ENCODE data around the gene AGTRAP. TPM values are rescaled to one million over a fixed set of nuclear protein-coding genes. Genes with fewer than 3 reads are reported as not detected.

Gene AGTRAP
- total and polyA plus RNA-seq, 10 donors, result 40.8 to 120 (median 56.4) TPM

- no peak overlapping the region for H3K4me3 ChIP-seq
Measured at GRCh38 chr1:11789126-11790067, 53.5 kb downstream of the AGTRAP start.

GRCh38 chr1:11790101-11790879 is 54.4 kb downstream of the AGTRAP start:
- Histone ChIP-seq H3K27ac (peak overlapping the region; percentile 63 to 91 (median 86)), H3K4me1 (peaks cover 50 to 93% (median 72%) of the 10 kb centered on the region in 6 donors), H3K36me3 (peaks cover 4 to 74% (median 50%) of the 10 kb centered on the region in 6 donors), H3K9me3 (no peaks in the 10 kb centered on the region), H3K27me3 (replicated peaks in 1 of 7) (no peaks in the 10 kb centered on the region), H3K4me3 (no peak overlapping the region)
- intact Hi-C loops (cut with DNase I; ENCODE audit: low total_unique reads), result no loop called here
- DNase-seq, result peak; percentile 71
- WGBS, 5 donors, result 69 to 78% (median 77%) methylated on average over 19 to 20 of the region's 20 CpGs
- TF ChIP-seq, protein P1, sequence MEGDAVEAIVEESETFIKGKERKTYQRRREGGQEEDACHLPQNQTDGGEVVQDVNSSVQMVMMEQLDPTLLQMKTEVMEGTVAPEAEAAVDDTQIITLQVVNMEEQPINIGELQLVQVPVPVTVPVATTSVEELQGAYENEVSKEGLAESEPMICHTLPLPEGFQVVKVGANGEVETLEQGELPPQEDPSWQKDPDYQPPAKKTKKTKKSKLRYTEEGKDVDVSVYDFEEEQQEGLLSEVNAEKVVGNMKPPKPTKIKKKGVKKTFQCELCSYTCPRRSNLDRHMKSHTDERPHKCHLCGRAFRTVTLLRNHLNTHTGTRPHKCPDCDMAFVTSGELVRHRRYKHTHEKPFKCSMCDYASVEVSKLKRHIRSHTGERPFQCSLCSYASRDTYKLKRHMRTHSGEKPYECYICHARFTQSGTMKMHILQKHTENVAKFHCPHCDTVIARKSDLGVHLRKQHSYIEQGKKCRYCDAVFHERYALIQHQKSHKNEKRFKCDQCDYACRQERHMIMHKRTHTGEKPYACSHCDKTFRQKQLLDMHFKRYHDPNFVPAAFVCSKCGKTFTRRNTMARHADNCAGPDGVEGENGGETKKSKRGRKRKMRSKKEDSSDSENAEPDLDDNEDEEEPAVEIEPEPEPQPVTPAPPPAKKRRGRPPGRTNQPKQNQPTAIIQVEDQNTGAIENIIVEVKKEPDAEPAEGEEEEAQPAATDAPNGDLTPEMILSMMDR (IDR thresholded peaks at IDR 0.05 in 8 of 11, conservative IDR thresholded peaks at IDR 0.05 in 3 of 11), result no peak
- TF ChIP-seq POLR2AphosphoS5 (IDR thresholded peaks at IDR 0.05) (no peak), POLR2A (IDR thresholded peaks at IDR 0.05) (no peak)

More at GRCh38 chr1:11789126-11790067, 53.5 kb downstream of the AGTRAP start:
- Histone ChIP-seq H3K27me3 (replicated peaks in 1 of 7) (no peaks in the 10 kb centered on the region), H3K9me3 (no peaks in the 10 kb centered on the region), H3K27ac (peak overlapping the region; percentile 63 to 91 (median 86)), H3K36me3 (peaks cover 4 to 65% (median 41%) of the 10 kb centered on the region in 6 donors), H3K4me1 (peaks cover 53 to 93% (median 76%) of the 10 kb centered on the region in 6 donors)
- peak in 2 of 3 donors; percentile 39 for TF ChIP-seq POLR2AphosphoS5 (IDR thresholded peaks at IDR 0.05)
- TF ChIP-seq POLR2A (IDR thresholded peaks at IDR 0.05), result no peak
- 53 to 78% (median 71%) methylated on average over 10 to 13 of the region's 13 CpGs for WGBS, 5 donors
- intact Hi-C loops (cut with DNase I; ENCODE audit: low total_unique reads), result no loop called here
- peak; percentile 64 for DNase-seq

DNA sequence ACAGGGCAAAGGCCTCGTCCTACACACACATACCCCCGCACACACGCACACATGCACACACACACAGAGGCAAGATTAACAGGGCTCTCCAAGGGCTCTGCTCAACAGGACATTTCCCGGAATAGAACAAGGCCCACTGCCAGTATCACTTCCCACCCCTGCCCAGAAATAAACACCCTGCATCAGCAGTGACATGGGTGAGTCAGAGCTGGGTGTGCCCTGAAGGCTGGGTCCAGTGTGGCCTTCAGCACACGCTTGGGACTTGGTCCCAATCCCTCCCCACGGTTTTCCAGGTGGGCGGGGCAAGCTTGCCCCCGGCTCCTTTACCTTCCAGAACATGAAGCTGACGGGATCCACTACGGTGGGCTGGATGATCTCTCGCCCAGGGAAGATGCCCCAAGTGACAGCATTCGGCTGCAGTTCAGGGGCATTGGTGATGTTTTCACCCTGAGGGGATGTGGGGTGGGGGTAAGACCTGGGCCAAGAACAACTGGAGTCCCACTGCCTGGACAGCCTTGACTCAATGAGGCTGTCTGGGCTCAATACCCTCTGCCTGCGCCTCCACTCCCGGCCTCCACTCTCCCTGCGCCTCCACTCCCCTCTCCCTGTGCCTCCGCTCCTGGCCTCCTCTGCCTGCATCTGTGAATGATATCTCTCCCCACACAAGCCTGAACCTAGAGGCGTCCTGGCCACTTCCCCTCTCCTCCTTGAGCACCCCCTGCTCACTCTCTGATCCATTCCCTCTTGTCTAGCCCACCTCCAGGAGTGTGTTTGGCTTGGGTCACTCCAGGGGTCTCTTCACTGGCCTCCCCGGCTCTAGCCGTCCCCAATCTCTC is 55.2 kb downstream of the AGTRAP start:
- TF ChIP-seq POLR2AphosphoS5 (IDR thresholded peaks at IDR 0.05) (peak; percentile 81 to 94 (median 87)), POLR2A (IDR thresholded peaks at IDR 0.05) (no peak)
- H3K36me3 ChIP-seq, result peaks cover 4 to 82% (median 58%) of the 10 kb centered on the region in 6 donors
- 65 to 83% (median 71%) methylated on average over 17 to 19 of the region's 19 CpGs for WGBS, 5 donors
- H3K27me3 ChIP-seq (replicated peaks in 1 of 7), result no peaks in the 10 kb centered on the region
- no peak overlapping the region for H3K4me3 ChIP-seq
- intact Hi-C loops (cut with DNase I; ENCODE audit: low total_unique reads), result no loop called here
- peaks cover 45 to 93% (median 69%) of the 10 kb centered on the region in 6 donors for H3K4me1 ChIP-seq
- H3K27ac ChIP-seq, result peak overlapping the region; percentile 70 to 91 (median 86)
- H3K9me3 ChIP-seq, result no peaks in the 10 kb centered on the region
- DNase-seq, result peak; percentile 90

DNA sequence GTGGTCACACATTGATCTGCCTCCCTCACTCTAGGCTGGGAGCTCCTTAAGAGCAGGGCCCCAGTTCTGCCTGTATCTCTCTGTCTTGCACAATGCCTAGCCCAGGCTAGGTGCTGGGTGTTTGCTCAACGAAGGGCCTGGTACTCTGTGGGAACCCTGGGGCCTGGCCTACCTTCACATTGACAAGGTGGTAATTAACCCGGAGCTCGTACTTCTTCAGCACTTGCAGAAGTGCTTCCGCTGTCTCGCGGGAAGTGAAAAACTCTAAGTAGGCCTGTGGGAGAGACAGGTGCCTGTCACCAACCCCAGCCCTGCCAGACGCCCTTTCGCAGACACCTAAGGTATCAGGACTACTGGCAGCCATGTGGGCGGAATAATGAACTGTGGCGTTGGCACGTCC is 56.2 kb downstream of the AGTRAP start:
- peak; percentile 54 for DNase-seq
- Histone ChIP-seq H3K36me3 (peaks cover 4 to 92% (median 62%) of the 10 kb centered on the region in 6 donors), H3K27ac (peak overlapping the region; percentile 70 to 91 (median 86)), H3K9me3 (no peaks in the 10 kb centered on the region), H3K4me3 (no peak overlapping the region), H3K27me3 (replicated peaks in 1 of 7) (no peaks in the 10 kb centered on the region), H3K4me1 (peaks cover 44 to 93% (median 68%) of the 10 kb centered on the region in 6 donors)
- TF ChIP-seq POLR2A (IDR thresholded peaks at IDR 0.05) (no peak), POLR2AphosphoS5 (IDR thresholded peaks at IDR 0.05) (no peak)
- TF ChIP-seq, protein P1 (IDR thresholded peaks at IDR 0.05 in 8 of 11, conservative IDR thresholded peaks at IDR 0.05 in 3 of 11), result no peak
- intact Hi-C loops (cut with DNase I; ENCODE audit: low total_unique reads), result no loop called here
- 89 to 96% (median 91%) methylated on average over 11 of the region's 11 CpGs for WGBS, 5 donors
